Activated B cell treated with CpG ODN at 0.5 μM for 24 hours (primary cell): ENCODE measurements around the gene ZC3H6. TPM values are rescaled to one million over a fixed set of nuclear protein-coding genes. Genes with fewer than 3 reads are reported as not detected.

ENCODE experiments used
- ATAC-seq: fragments of 200-7000 bp; cut with Tn5 transposase; one replicate; pipeline ENCODE4 v1.10.0; 2021; ENCODE audit warnings: low read depth, mild to moderate bottlenecking, moderate library complexity
- CTCF ChIA-PET: fragments of 350-600 bp; sonication (Branson Sonifier 250); formaldehyde crosslinking; loops from one replicate; lab custom pipeline; 2021; ENCODE audit warnings: antibody characterized with exemption; lab: Charles Lee
- POLR2A ChIA-PET: fragments of 350-600 bp; sonication (Branson Sonifier 250); formaldehyde crosslinking; loops from one replicate; lab custom pipeline; 2021; ENCODE audit warnings: antibody characterized with exemption; lab: Charles Lee
- DNase-seq: peaks from one replicate; pipeline ENCODE4 v3.0.0; 2022
- H3K27ac Mint-ChIP-seq: one replicate; pipeline ENCODE4 v1.8.0; 2020; ENCODE audit warnings: mixed read lengths
- H3K27me3 Mint-ChIP-seq: one replicate; pipeline ENCODE4 v1.8.0; 2021; ENCODE audit warnings: mixed read lengths
- H3K36me3 Mint-ChIP-seq: one replicate; pipeline ENCODE4 v1.8.0; 2021; ENCODE audit warnings: low read depth, mixed read lengths
- H3K4me1 Mint-ChIP-seq: one replicate; pipeline ENCODE4 v1.8.0; 2021; ENCODE audit warnings: mixed read lengths
- H3K4me3 Mint-ChIP-seq: one replicate; pipeline ENCODE4 v1.8.0; 2020; ENCODE audit warnings: mild to moderate bottlenecking, mixed read lengths
- H3K9me3 Mint-ChIP-seq: one replicate; pipeline ENCODE4 v1.8.0; 2020; ENCODE audit warnings: mixed read lengths
- intact Hi-C: fragments of 100-400 bp; cut with micrococcal nuclease; formaldehyde crosslinking; loops from one replicate; pipeline ENCODE4 v1.15.1; 2024
- total RNA-seq: library from RNA; stranded (reverse); gene quantifications from 2 replicates; pipeline ENCODE4 v1.2.3, GENCODE V29; 2022
- TF ChIP-seq, protein P1 (sequence below): fragments of 200-600 bp; IDR thresholded peaks from one replicate; pipeline ENCODE4 v1.8.0; 2022; ENCODE audit warnings: antibody characterized with exemption, mild to moderate bottlenecking

ZC3H6 gene
- total RNA-seq, 1 donor from 2014 or later, result 7.3 TPM

DNA sequence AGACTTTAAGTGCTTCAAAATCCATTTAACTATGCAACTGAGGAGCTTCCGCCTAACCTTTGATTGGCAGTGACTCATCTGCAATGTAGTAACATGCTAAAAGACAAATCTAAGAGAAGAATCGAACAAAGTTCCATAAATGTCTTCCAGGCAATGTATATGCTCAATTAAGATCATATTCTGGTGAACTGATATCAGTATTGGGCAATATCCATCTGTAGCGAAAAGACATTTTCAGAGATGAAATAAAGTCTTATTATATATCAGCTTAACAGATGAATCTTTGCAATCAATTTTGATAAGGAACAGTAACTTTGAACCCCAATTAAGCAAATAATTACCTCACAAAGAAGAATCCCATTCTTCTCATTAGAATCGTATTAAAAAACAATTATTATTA, 32.2 kb upstream of the ZC3H6 start:
- H3K9me3 Mint-ChIP-seq, result no peaks in the 10 kb centered on the region
- intact Hi-C loops, result no loop called here
- no peak for ATAC-seq
- peaks cover 57% of the 10 kb centered on the region for H3K36me3 Mint-ChIP-seq
- no peak overlapping the region for H3K27ac Mint-ChIP-seq
- DNase-seq, result no peak
- H3K4me1 Mint-ChIP-seq, result no peaks in the 10 kb centered on the region
- no peaks in the 10 kb centered on the region for H3K27me3 Mint-ChIP-seq
- TF ChIP-seq, protein P1, sequence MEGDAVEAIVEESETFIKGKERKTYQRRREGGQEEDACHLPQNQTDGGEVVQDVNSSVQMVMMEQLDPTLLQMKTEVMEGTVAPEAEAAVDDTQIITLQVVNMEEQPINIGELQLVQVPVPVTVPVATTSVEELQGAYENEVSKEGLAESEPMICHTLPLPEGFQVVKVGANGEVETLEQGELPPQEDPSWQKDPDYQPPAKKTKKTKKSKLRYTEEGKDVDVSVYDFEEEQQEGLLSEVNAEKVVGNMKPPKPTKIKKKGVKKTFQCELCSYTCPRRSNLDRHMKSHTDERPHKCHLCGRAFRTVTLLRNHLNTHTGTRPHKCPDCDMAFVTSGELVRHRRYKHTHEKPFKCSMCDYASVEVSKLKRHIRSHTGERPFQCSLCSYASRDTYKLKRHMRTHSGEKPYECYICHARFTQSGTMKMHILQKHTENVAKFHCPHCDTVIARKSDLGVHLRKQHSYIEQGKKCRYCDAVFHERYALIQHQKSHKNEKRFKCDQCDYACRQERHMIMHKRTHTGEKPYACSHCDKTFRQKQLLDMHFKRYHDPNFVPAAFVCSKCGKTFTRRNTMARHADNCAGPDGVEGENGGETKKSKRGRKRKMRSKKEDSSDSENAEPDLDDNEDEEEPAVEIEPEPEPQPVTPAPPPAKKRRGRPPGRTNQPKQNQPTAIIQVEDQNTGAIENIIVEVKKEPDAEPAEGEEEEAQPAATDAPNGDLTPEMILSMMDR, result no peak
- ChIA-PET POLR2A (no interaction called here), CTCF (interaction anchor here (0.8 kb wide), 1 partner anchor 16 kb away, joined by 3 read pairs; no protein-coding TSS in a partner anchor)
- H3K4me3 Mint-ChIP-seq, result no peak overlapping the region

DNA sequence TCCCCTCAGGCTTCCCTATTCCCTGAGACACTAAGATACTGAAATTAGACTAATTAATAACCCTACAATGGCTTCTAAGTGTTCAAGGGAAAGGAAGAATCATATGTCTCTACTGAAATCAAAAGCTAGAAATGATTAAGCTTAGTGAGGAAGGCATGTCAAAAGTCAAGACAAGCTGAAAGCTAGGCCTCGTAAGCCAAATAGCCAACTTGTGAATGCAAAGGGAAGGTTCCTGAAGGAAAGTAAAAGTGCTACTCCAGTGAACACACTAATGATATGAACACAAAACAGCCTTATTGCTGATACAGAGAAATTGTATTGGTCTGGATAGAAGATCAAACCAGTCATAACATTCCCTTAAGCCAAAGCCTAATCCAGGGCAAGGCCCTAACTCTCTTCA, 30.5 kb upstream of the ZC3H6 start:
- POLR2A ChIA-PET, result no interaction called here
- TF ChIP-seq, protein P1, result no peak
- Mint-ChIP-seq H3K27me3 (no peaks in the 10 kb centered on the region), H3K9me3 (no peaks in the 10 kb centered on the region), H3K36me3 (peaks cover 65% of the 10 kb centered on the region), H3K4me3 (no peak overlapping the region), H3K4me1 (no peaks in the 10 kb centered on the region), H3K27ac (no peak overlapping the region)
- DNase-seq (no peak), ATAC-seq (no peak)
- CTCF ChIA-PET, result no interaction called here
- intact Hi-C loops, result no loop called here

DNA sequence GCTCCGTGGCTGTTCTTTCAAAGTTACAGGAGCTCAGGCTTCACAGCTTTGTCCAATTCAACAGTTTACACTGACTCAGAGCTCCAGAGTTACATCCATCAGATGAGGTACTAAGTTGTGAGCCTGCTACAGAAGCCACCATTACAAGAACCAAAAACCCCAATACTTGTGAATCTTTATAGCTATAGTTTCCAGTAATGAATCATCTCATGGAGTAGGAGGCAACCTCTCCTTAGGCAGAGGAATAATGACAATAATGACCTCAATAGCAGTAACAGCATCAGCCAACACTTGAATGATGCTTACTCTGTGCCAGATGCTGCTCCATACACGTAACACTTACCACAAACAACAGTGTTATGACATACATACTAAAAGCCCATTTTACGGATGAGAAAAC, 24.1 kb upstream of the ZC3H6 start:
- Mint-ChIP-seq H3K9me3 (no peaks in the 10 kb centered on the region), H3K27ac (no peak overlapping the region), H3K27me3 (no peaks in the 10 kb centered on the region), H3K4me3 (no peak overlapping the region), H3K4me1 (peaks cover 5% of the 10 kb centered on the region), H3K36me3 (peaks cover 27% of the 10 kb centered on the region)
- CTCF ChIA-PET, result interaction anchor here (0.7 kb wide), 2 partner anchors 9 to 130 kb away, joined by 3 read pairs; no protein-coding TSS in a partner anchor
- DNase-seq (no peak), ATAC-seq (no peak)
- TF ChIP-seq, protein P1, result no peak
- POLR2A ChIA-PET, result interaction anchor here (1.0 to 1.2 kb wide), 2 partner anchors 24 to 232 kb away, joined by 3 to 5 read pairs; no protein-coding TSS in a partner anchor
- intact Hi-C loops, result no loop called here

DNA sequence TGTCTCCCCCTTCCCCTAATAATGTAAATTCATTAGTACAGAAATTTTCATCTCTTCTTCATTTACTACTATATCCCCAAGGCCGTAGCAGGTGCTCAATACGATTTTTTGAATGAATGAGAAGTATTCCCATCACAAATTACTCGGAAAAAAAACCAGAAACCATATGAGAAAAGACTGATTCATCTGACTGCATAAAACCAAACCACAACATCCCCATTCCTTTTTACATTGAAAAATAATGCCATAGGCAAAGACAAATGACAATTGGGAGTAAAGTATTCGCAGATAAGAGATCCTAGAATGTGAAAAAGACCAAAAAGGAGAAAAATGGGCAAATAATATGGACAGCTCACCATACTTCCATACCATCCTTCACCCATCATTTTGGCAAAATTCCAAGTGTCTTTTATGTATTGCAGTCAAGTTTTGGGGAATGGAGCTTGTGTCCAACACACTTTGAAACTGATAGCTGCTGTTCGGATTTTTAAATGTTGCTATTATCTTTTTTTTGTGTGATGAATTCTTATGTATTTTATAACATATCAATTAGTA, 22.1 kb upstream of the ZC3H6 start:
- no peaks in the 10 kb centered on the region for H3K9me3 Mint-ChIP-seq
- DNase-seq (no peak), ATAC-seq (no peak)
- H3K4me1 Mint-ChIP-seq, result peaks cover 5% of the 10 kb centered on the region
- H3K4me3 Mint-ChIP-seq, result peak overlapping the region; percentile 90
- ChIA-PET CTCF (interaction anchor here (0.8 kb wide), 1 partner anchor 228 kb away, joined by 3 read pairs; no protein-coding TSS in a partner anchor), POLR2A (interaction anchor here (0.6 to 2.6 kb wide), 5 partner anchors 20 to 369 kb away, joined by 3 to 37 read pairs (median 6); partner anchors contain the start of genes ANAPC1 and TMEM87B)
- no peaks in the 10 kb centered on the region for H3K27me3 Mint-ChIP-seq
- TF ChIP-seq, protein P1, result no peak
- intact Hi-C loops, result no loop called here
- peaks cover 11% of the 10 kb centered on the region for H3K36me3 Mint-ChIP-seq
- H3K27ac Mint-ChIP-seq, result peak overlapping the region; percentile 95

DNA sequence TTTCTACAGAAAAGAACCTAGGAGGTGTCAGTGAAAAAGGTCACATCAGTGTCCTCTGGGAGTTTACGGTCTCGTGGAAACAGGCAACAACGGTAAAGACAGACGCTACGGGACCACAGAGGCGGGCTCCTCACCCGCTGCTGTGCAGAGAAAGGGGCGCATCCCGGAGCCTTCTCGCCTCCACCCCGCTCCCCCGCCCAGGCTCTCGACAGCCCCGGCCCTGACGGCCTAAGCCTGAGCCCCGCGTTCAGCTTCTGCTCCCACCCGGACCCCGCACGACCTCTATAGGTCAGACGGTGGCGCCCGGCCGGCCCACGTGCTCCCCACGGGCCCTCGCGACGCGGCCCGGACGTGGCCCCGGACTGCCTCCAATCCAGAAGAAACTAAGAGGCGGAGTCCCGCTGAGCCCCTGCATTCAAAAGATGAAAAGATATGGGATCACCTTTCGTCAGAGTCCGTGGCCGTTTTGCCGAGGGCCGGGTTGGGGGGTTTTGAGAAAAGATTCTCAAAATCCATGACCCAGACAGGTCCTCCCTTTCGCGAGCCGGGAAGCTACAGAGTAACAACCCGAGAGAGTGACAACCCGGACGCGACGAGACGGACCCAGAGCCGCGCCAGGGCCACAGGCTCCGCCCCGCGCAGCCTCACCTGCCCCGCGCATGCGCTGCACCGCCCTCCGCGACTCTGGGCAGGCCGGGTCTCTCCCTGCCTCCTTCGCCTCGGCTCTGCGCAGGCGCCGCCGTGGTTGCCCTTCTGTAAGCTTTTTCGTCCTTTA, 20.7 kb upstream of the ZC3H6 start, which contains the start of gene ZC3H8:
Gene ZC3H8, minus strand, starts transcription at position 577 of the 775 bp plus-strand sequence. Its CDS starts 61 bp downstream, at position 516.
- intact Hi-C loops, result loop anchor here (1.0 to 5.0 kb wide), 7 partner anchors 21 to 328 kb away; partner anchors contain the start of genes CHCHD5, POLR1B, TMEM87B and ZC3H6
- POLR2A ChIA-PET, result interaction anchor here (0.6 to 2.6 kb wide), 14 partner anchors 11 to 372 kb away, joined by 3 to 37 read pairs (median 4); partner anchors contain the start of genes ANAPC1, RGPD8 and TMEM87B
- Mint-ChIP-seq H3K36me3 (peaks cover 3% of the 10 kb centered on the region), H3K27ac (peak within 1 kb of the TSS; percentile 95), H3K4me3 (peak within 1 kb of the TSS; percentile 90), H3K9me3 (no peaks in the 10 kb centered on the region), H3K27me3 (no peaks in the 10 kb centered on the region), H3K4me1 (peaks cover 11% of the 10 kb centered on the region)
- DNase-seq, result peak; percentile 96
- peak; percentile 91 for ATAC-seq
- CTCF ChIA-PET, result interaction anchor here (0.8 to 1.0 kb wide), 2 partner anchors 23 to 133 kb away, joined by 3 to 5 read pairs; no protein-coding TSS in a partner anchor
- TF ChIP-seq, protein P1, result no peak
